Neural cell (in vitro differentiated cells): ENCODE results near the gene SLC6A19. TPM values are rescaled to one million over a fixed set of nuclear protein-coding genes. Genes with fewer than 3 reads are reported as not detected.

Source experiments
- H2AFZ ChIP-seq: fragments of 200-600, 300-800 bp; sonication (generic), shearing (Covaris generic); 2 replicates; pipeline ENCODE4 v1.6.0; 2014; ENCODE audit warnings: low read depth, mild to moderate bottlenecking, antibody characterized with exemption, low read length, moderate library complexity
- H3F3A ChIP-seq: fragments of 200-600 bp; shearing (Covaris generic); 2 replicates; pipeline ENCODE4 v1.6.1; 2016; ENCODE audit warnings: mild to moderate bottlenecking, moderate library complexity, mixed read lengths, antibody characterized with exemption, low read length; ENCODE audit not compliant: insufficient read depth, poor library complexity, severe bottlenecking
- H3K27ac ChIP-seq: fragments of 200-600, 300-800 bp; sonication (generic), shearing (Covaris generic); 2 replicates; pipeline ENCODE4 v1.5.1; 2014; ENCODE audit warnings: mild to moderate bottlenecking, low read length, moderate library complexity
- H3K27me3 ChIP-seq: fragments of 300-800, 200-600 bp; sonication (generic), shearing (Covaris generic); 2 replicates; pipeline ENCODE4 v1.6.0; 2014; ENCODE audit warnings: mild to moderate bottlenecking, low read depth, low read length, moderate library complexity; ENCODE audit not compliant: insufficient read depth
- H3K36me3 ChIP-seq: fragments of 300-800, 200-600 bp; sonication (generic), shearing (Covaris generic); 2 replicates; pipeline ENCODE4 v1.5.1; 2014; ENCODE audit warnings: mild to moderate bottlenecking, antibody characterized with exemption, low read length, moderate library complexity; ENCODE audit not compliant: insufficient read depth
- H3K4me2 ChIP-seq: fragments of 300-800, 200-600 bp; sonication (generic), shearing (Covaris generic); 2 replicates; pipeline ENCODE4 v1.6.0; 2014; ENCODE audit warnings: mild to moderate bottlenecking, low read length
- H3K4me3 ChIP-seq: fragments of 300-800, 200-600 bp; sonication (generic), shearing (Covaris generic); 2 replicates; pipeline ENCODE4 v1.5.1; 2014; ENCODE audit warnings: mild to moderate bottlenecking, low read length, moderate library complexity
- H3K79me2 ChIP-seq: fragments of 200-600 bp; shearing (Covaris generic); replicated peaks from 2 replicates; pipeline ENCODE4 v1.6.0; 2014; ENCODE audit warnings: mild to moderate bottlenecking, low read length, moderate library complexity; ENCODE audit not compliant: insufficient read depth
- H3K9ac ChIP-seq: fragments of 300-800, 200-600 bp; sonication (generic), shearing (Covaris generic); 2 replicates; pipeline ENCODE4 v1.6.1; 2016; ENCODE audit warnings: mild to moderate bottlenecking, low read length, mixed read lengths
- H3K9me2 ChIP-seq: fragments of 200-600 bp; shearing (Covaris generic); 2 replicates; pipeline ENCODE4 v1.6.1; 2016; ENCODE audit warnings: mild to moderate bottlenecking, low read length, mixed read lengths; ENCODE audit not compliant: insufficient read depth
- H3K9me3 ChIP-seq: fragments of 200-600, 300-800 bp; sonication (generic), shearing (Covaris generic); 2 replicates; pipeline ENCODE4 v1.6.1; 2016; ENCODE audit warnings: mild to moderate bottlenecking, mixed run types, low read length, moderate library complexity, mixed read lengths
- H4K20me1 ChIP-seq: fragments of 200-600 bp; shearing (Covaris generic); 2 replicates; pipeline ENCODE4 v1.6.1; 2016; ENCODE audit warnings: mild to moderate bottlenecking, mixed run types; ENCODE audit not compliant: insufficient read depth
- EP300 ChIP-seq: fragments of 450-650 bp; conservative IDR thresholded peaks from 2 replicates; pipeline ENCODE4 v1.6.1; 2014; ENCODE audit warnings: antibody characterized with exemption, mild to moderate bottlenecking, moderate library complexity; ENCODE audit not compliant: poor library complexity, severe bottlenecking
- EZH2 ChIP-seq: fragments of 200-600, 300-800 bp; shearing (Covaris generic), sonication (generic); IDR thresholded peaks from 2 replicates; pipeline ENCODE4 v1.6.1; 2014; ENCODE audit warnings: antibody characterized with exemption, low read length, borderline replicate concordance, mild to moderate bottlenecking; ENCODE audit not compliant: insufficient read depth, poor library complexity, severe bottlenecking
- MXI1 ChIP-seq: fragments of 450-650 bp; conservative IDR thresholded peaks from 2 replicates; pipeline ENCODE4 v1.6.1; 2014; ENCODE audit warnings: antibody characterized with exemption, mild to moderate bottlenecking; ENCODE audit not compliant: poor library complexity, severe bottlenecking
- POLR2AphosphoS5 ChIP-seq: IDR thresholded peaks from 2 replicates; pipeline ENCODE4 v1.6.1; 2012
- RAD21 ChIP-seq: fragments of 450-650 bp; conservative IDR thresholded peaks from 2 replicates; pipeline ENCODE4 v1.6.1; 2014; ENCODE audit warnings: antibody characterized with exemption, mild to moderate bottlenecking, moderate library complexity
- SMC3 ChIP-seq: fragments of 450-650 bp; conservative IDR thresholded peaks from 2 replicates; pipeline ENCODE4 v1.6.1; 2014; ENCODE audit warnings: antibody characterized with exemption, mild to moderate bottlenecking, moderate library complexity; ENCODE audit not compliant: poor library complexity
- TAF1 ChIP-seq: IDR thresholded peaks from 2 replicates; pipeline ENCODE4 v1.6.1; 2012; ENCODE audit warnings: low read depth
- polyA plus RNA-seq: library from polyadenylated mRNA; depleted of rRNA; stranded (reverse); fragments of >200 nt; gene quantifications from 2 replicates; pipeline ENCODE4 v1.2.3, GENCODE V29; 2014
- TF ChIP-seq, protein P1 (sequence below): IDR thresholded peaks from 2 replicates; pipeline ENCODE4 v1.6.1; 2012; ENCODE audit warnings: borderline replicate concordance
- TF ChIP-seq, protein P2 (sequence below): fragments of 450-650 bp; IDR thresholded peaks from 2 replicates; pipeline ENCODE4 v1.5.1; 2014; ENCODE audit warnings: antibody characterized with exemption, mild to moderate bottlenecking, moderate library complexity; ENCODE audit not compliant: poor library complexity, severe bottlenecking

Gene SLC6A19
- polyA plus RNA-seq, 1 donor from 2014 or later: not detected

DNA sequence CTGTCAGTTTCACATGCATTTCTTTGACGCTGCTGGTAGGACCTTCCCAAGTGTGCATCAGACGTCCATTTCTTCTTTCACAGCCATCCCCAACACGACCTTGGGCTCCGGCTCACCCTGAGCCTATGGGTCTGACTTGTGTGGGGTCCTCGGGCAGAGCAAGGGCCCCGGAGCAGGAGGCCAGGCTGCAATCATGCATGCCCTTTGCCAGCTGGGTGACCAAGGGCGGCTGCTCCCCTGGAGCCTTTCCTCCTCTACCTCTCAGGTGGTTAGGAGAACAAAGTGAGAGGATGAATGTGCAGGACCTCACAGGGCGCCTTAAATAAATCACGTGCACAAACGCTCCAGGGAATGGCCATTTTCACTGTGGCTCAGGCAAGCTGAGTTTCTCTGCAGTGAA, 60.2 kb downstream of the SLC6A19 start:
- Histone ChIP-seq H3K79me2 (no peaks in the 10 kb centered on the region), H3K27me3 (no peaks in the 10 kb centered on the region), H3K27ac (no peak overlapping the region), H2AFZ (no peak overlapping the region), H3K9me2 (no peaks in the 10 kb centered on the region), H3K4me2 (no peak overlapping the region), H3K36me3 (no peaks in the 10 kb centered on the region), H4K20me1 (no peaks in the 10 kb centered on the region), H3F3A (no peaks in the 10 kb centered on the region), H3K9ac (no peak overlapping the region), H3K9me3 (peaks cover 8% of the 10 kb centered on the region), H3K4me3 (no peak overlapping the region)
- TF ChIP-seq TAF1: no peak

DNA sequence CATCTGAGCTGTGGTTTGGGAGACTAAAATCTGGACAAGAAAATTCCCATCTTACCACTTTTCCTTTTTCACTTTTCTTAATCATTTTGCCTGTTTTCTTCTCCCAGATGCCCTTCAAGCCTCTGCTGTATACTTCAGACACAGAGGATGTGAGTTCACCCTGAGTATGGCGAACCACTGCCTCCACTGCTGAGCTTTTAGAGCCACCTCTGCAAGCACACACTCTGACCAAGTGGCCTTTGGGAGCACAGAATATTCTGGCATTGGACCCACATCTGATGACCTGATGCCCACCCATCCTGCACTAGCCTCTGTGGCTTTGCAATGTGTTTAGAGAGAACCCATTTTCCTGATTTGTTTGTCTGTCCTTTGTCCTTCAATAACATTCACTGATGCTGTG, 61.0 kb downstream of the SLC6A19 start:
- H3K9me2 ChIP-seq: no peaks in the 10 kb centered on the region
- TF ChIP-seq TAF1: no peak
- TF ChIP-seq EP300: no peak
- no peak for TF ChIP-seq SMC3
- TF ChIP-seq POLR2AphosphoS5: no peak
- TF ChIP-seq, protein P1, sequence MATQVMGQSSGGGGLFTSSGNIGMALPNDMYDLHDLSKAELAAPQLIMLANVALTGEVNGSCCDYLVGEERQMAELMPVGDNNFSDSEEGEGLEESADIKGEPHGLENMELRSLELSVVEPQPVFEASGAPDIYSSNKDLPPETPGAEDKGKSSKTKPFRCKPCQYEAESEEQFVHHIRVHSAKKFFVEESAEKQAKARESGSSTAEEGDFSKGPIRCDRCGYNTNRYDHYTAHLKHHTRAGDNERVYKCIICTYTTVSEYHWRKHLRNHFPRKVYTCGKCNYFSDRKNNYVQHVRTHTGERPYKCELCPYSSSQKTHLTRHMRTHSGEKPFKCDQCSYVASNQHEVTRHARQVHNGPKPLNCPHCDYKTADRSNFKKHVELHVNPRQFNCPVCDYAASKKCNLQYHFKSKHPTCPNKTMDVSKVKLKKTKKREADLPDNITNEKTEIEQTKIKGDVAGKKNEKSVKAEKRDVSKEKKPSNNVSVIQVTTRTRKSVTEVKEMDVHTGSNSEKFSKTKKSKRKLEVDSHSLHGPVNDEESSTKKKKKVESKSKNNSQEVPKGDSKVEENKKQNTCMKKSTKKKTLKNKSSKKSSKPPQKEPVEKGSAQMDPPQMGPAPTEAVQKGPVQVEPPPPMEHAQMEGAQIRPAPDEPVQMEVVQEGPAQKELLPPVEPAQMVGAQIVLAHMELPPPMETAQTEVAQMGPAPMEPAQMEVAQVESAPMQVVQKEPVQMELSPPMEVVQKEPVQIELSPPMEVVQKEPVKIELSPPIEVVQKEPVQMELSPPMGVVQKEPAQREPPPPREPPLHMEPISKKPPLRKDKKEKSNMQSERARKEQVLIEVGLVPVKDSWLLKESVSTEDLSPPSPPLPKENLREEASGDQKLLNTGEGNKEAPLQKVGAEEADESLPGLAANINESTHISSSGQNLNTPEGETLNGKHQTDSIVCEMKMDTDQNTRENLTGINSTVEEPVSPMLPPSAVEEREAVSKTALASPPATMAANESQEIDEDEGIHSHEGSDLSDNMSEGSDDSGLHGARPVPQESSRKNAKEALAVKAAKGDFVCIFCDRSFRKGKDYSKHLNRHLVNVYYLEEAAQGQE: no peak
- no peak for TF ChIP-seq RAD21
- no peak for TF ChIP-seq MXI1
- no peak for TF ChIP-seq EZH2
- TF ChIP-seq, protein P2, sequence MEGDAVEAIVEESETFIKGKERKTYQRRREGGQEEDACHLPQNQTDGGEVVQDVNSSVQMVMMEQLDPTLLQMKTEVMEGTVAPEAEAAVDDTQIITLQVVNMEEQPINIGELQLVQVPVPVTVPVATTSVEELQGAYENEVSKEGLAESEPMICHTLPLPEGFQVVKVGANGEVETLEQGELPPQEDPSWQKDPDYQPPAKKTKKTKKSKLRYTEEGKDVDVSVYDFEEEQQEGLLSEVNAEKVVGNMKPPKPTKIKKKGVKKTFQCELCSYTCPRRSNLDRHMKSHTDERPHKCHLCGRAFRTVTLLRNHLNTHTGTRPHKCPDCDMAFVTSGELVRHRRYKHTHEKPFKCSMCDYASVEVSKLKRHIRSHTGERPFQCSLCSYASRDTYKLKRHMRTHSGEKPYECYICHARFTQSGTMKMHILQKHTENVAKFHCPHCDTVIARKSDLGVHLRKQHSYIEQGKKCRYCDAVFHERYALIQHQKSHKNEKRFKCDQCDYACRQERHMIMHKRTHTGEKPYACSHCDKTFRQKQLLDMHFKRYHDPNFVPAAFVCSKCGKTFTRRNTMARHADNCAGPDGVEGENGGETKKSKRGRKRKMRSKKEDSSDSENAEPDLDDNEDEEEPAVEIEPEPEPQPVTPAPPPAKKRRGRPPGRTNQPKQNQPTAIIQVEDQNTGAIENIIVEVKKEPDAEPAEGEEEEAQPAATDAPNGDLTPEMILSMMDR: no peak

DNA sequence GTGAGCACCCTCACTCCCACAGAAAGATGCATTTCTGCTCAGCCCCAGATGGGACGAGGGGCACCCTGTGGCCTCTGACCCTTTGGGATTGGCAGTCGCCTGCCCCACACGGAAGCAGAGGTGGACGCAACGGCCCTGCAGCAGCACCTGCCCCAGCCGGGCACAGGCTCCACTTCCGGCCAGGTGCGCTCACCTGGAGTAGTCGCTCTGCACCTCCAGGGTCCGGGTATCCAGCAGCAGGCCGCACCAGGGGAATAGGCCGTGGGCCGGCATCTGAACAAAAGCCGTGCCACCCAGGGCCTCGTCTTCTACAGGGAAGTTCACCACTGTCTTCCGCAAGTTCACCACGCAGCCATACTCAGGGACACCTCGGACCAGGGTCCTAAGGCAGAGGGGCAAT, 62.8 kb downstream of the SLC6A19 start:
- H3K27me3 ChIP-seq: no peaks in the 10 kb centered on the region
- H3K4me3 ChIP-seq: no peak overlapping the region
- H3K9me3 ChIP-seq: peaks cover 8% of the 10 kb centered on the region
- no peak overlapping the region for H3K27ac ChIP-seq
- H4K20me1 ChIP-seq: no peaks in the 10 kb centered on the region
- no peak overlapping the region for H3K9ac ChIP-seq
- no peaks in the 10 kb centered on the region for H3K9me2 ChIP-seq
- no peaks in the 10 kb centered on the region for H3F3A ChIP-seq
- H3K36me3 ChIP-seq: no peaks in the 10 kb centered on the region
- H2AFZ ChIP-seq: no peak overlapping the region
- H3K79me2 ChIP-seq: no peaks in the 10 kb centered on the region
- H3K4me2 ChIP-seq: no peak overlapping the region
- TF ChIP-seq SMC3: no peak
- TF ChIP-seq, protein P2: no peak
- TF ChIP-seq EZH2: no peak
- TF ChIP-seq, protein P1: no peak
- no peak for TF ChIP-seq EP300
- no peak for TF ChIP-seq MXI1
- TF ChIP-seq RAD21: no peak
- no peak for TF ChIP-seq TAF1
- no peak for TF ChIP-seq POLR2AphosphoS5

More for the DNA sequence above, 61.0 kb downstream of the SLC6A19 start:
- Histone ChIP-seq H3F3A (no peaks in the 10 kb centered on the region), H2AFZ (no peak overlapping the region), H3K9ac (no peak overlapping the region), H3K27ac (no peak overlapping the region), H3K9me3 (peaks cover 8% of the 10 kb centered on the region), H3K4me3 (no peak overlapping the region), H4K20me1 (no peaks in the 10 kb centered on the region), H3K36me3 (no peaks in the 10 kb centered on the region), H3K4me2 (no peak overlapping the region), H3K79me2 (no peaks in the 10 kb centered on the region), H3K27me3 (no peaks in the 10 kb centered on the region)
